CD4-positive, alpha-beta T cell treated with Interleukin-4 for 4 hours (primary cell): ENCODE measurements around the gene AMBP.

Experiments used
- DNase-seq: peaks from one replicate; pipeline ENCODE4 v3.0.0-alpha.2; 2020

The AMBP gene

DNA sequence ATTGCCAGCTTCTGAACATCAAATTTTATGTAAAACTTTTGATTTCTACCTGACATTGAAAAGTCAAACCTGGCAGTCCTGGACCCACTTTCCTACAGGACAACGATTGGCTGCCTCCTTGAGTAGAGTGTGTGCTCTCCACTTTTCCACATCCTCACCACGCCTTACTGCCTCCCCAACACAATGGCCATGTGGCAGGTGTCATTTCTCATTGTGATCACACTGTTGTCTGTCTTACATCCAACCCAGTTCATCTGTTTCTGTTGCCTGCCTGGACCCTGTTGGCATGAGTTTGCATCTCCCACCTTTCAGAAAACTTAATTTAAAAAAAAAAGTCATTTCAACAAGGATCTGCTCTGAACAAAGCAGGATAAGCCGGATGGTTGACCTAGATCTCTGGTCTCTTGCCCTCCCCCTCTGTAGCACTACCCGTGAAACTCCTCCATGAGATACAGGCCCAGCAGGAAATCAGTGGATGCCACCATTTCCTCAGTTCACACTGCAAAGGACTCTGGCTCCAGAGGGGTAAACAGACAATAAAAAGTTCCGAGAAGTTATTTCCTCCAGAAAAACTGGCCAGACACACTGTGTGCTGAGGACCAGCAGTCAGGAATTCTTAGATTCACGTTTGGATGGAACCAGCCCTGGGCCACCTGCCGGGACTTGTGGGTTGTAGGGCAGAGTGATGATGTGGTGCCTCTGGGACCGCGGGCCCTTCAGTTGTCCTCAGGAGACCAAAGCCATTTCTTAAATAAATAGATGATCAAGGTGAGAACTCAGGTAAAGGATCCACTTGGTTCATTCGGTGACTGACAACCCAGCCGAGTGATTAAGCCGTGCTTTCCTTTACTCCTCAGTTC, 48.6 kb downstream of the AMBP start:
- DNase-seq: no peak

DNA sequence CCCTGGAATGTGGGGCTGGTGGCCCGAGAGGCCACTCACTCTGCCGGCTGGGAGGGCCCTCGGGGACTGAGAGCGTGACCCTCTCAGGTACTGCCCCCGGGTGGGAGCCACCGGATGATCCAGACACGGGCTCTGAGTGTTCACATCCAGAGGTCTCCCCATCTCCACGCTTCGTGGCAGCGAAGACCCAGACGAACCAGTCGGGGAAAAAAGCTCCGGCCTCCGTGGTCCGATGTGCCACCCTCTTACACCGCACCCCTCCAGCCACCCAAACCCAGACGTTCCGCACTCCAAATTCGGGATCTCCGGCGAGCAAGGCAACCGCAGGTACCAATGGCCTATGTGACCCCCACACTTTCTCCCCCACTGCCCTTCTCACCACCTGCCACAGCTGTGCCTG, 49.5 kb downstream of the AMBP start:
- no peak for DNase-seq

DNA sequence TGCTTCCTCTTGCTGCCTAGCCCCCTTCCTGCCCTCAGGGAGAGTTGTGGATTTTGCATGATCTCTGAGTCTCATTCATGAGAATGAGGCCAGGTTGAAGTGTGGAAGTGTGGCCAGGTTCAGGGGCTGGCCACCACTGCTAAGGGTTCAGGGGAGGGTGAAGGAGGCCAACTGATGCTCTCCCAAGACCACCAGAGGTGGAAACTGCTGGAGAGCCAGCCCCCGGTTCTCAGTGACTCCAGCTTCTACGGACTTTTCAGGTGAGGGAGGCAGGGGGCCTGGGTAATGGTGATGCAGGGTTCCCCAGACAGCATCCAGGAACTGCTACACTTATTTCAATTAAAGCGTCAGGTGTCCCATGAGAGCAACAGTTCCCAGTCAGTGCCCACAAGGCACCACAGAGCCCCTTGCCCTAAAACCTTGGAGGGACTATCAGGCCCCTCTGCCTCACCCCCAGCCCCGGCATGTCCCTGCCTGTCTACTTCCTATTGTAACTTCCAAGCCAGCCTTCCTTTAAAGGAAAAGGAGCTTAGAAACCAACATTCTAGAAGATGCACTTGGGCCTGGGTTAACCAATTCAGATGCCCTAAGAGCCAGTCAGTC, 50.1 kb downstream of the AMBP start:
- DNase-seq: no peak

DNA sequence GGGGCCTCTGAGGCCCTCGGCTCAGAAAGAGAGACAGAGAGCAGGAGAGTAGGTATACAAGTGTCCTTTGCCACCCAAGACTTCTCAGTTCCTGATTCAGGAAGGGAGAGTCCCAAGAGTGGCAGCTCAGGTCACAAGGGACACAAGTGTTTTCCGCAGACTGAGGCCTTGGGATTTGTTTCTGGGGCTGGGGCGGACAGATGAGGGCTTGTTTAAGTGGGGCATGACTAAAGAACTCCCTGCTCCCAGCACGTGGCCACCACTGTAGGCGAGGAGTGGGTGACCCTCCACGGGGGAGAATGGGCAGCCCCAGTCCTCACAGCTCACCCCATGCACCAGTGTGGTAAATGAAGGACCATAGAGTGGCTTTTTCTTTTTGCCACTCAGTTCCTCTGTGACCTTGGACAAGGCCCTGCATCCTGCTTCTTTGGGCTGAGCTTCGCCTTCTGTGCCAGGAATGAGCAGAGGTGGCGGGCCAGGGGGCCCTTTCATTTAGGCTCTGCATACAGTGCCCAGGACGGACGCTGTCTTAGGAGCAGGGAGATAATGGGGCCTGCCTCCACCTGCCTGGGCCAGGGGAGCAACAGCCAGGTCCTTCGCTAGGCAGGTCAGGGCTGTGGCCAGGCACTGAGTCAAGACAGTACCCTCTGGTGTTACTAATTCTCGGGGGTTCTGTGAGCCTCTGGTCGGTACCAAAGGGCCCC, 50.8 kb downstream of the AMBP start:
- no peak for DNase-seq

DNA sequence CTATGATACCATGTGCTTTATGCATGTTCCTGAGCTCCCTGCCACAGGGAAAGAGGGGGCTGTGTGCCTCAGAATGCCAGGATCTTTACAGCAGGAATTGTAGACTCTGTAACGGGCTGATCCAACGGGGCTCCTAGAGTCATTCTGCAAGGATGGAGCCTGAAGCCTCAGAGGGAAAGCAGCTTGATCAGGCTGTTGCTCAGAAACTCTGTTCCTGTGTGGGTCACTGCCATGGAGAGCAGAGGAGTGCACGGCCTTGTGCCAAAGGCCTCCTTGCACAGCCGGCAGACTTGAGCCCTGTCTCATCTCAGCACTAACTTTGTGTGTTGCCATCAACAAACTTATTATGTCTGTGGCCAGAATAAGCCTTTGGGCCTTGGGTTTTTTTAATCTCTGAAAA, 51.8 kb downstream of the AMBP start:
- DNase-seq: no peak

DNA sequence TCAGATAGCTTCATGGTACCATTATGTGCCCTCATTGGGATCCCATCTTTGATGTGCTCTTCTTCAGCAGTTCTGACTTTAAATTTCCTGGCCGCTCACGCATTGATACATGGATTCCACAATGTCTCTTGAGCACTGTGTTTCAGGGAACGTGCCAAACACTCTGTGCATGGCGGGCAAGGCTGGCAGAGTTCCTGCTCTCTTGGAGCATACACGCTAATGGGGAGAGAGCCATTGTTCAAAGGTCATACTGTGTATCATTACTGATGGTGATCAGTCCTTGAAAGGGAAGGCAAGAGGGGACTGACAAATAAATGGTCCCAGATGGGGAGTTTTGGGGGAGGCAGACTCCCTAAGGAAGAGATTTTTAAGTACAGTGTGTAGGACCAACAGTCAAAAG, 52.3 kb downstream of the AMBP start:
- no peak for DNase-seq

DNA sequence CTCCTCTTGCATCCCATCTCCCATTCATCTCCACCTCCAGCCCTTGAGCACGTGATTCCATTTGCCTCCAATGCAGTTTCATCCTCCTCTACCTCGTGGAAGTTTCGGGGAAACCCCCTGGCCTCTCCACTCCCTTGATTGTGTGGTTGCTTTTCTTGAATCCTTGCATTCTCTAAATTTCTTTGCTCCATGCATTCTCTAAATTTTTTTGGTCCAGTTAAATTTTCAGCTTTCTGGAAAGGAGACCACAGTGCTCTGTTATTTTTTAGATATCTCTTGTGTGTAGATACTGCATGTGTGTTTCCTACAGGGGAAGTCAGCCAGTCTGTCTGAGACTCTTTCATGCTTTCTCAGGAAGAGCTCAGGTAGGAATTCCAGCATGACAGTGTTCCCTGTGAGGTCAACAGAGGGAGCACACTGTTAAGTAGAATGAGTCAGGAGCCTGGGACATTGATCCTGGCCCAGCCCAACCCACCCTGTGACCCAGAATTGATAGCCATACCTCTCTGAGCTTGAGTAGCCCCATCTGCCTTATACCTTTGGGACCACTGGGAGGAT, 52.8 kb downstream of the AMBP start:
- DNase-seq: no peak

DNA sequence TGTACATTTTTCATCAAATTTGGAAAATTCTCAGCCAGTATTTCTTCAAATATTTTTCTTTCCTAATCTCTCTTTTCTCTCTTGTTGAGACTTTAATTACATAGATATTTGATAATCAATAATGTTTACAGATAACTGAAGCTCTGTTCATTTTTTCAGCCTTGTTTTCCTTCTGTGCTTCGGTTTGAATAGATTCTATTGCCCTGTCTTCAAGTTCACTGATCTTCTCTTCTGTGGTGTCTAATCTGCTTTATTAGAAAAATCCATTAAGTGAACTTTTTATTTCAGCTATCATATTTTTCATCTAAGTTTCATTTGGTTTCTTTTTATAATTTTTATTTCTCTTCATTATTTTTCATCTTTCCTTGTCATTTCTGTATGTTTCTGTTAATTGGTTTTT, 54.1 kb downstream of the AMBP start:
- no peak for DNase-seq

DNA sequence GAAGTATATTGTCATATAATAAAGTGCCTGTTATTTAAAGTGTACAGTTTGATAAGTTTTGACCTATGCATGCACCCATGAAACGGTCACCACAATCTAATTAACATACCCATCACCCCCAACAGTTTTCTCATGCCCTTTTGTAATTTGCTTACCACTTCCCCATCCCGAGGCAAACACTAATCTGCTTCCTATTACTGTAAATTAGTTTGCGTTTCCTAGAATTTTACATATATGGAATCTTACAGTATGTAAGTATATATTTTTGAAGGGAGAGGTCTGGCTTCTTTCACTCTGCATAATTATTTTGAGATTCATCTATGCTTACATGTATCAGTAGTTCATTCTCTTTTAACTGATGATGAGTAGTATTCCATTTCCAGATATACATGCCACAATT, 56.5 kb downstream of the AMBP start:
- DNase-seq: no peak

DNA sequence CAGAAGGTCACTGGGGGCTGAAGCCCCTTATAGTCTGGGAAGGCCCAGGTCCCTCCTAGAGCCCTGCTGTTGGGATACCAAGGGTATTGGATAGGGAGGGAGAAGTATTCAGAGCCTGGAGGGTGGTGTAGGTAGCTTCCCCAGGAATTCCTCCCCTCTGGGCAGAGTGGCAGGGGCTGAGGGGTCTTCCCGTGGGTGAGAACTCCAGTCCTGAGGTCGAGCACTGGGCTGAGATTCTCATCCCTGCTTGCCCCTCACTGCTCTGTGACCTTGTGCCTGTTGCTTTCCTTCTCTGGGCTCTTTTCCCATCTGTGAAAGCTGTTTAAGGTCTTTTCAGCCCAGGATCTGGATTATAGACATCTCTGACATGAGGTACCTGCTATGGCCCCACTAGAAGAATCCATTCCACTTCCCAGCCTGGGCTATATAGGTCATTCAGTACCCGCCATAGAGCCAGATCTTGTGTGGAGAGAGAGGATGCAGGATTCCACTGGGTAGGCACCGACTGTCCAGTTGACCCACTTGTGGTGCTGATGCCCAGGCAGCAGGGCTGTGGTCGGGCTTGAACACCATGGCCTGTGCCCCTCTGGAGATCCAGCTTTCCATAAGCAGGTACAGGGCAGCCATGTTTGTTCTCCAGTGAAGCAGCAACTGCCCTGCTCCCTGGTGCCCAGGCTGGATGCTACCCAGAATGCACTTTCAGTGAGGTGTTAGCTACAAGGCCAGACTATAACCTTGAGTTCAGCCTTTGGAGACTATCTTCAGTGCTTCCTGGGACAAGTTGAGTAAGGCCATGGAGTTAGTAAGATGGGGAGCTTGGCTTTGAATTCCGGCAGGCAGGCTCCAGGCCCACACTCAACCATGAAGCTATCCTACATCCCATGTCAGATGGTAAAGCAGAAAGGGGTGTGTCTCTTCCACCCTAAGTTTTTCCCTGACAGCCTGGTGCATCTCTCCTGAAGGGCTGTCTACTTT, 60.1 kb downstream of the AMBP start:
- DNase-seq: no peak

DNA sequence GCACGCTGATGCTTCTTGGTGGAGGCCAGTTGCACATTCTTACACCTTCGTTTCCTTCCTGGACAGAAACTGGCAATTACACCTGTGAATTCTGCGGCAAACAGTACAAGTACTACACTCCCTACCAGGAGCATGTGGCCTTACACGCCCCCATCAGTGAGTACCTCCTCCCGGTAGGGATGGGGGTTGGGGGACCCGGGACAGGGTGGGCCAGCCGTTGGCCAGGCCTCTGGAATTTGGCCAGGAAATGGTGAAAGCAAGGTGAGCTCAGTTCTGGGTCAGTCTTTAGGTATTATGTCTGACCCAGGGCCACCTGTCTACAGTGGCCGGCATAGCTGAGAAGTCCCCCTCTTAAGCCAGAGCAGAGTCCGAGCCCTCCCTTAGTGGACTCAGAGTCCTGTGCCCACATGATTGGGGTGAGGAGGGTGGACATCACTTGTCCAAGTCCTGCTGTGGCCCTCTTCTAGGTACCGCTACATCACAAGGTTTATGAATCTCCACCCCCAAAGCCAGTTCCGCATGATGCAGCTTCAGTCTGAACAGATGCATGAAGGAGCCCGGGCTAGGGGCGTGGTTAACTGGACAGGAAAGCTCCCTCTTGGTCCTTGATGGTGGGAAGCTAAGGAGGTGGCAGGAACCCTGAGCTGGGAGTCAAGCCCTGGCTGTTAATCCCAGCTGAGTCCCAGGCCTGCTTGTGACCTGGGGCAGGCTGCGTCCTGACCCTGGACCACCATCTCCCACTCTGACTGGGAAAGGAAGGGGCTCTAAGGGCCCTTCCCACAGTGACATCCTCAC, 61.3 kb downstream of the AMBP start:
- DNase-seq: no peak

DNA sequence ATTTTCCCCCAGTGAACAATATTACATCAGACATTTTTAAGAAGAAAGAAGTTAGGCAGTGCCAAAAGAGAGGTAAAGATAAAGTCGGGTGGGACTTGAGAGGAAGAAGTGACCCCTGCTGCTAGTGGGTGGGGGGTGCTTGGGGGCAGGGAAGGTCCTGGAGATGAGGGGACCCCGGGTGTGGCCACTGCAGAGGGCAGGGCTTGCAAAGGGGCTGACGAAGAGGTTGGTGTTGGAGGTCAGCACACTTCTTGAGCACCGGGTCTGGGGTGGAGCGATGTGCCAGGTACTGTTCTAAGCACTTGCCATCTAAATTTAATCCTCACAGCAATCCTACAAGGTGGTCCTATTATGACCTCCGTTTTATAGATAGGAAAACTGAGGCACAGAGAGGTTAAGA, 62.0 kb downstream of the AMBP start:
- no peak for DNase-seq

DNA sequence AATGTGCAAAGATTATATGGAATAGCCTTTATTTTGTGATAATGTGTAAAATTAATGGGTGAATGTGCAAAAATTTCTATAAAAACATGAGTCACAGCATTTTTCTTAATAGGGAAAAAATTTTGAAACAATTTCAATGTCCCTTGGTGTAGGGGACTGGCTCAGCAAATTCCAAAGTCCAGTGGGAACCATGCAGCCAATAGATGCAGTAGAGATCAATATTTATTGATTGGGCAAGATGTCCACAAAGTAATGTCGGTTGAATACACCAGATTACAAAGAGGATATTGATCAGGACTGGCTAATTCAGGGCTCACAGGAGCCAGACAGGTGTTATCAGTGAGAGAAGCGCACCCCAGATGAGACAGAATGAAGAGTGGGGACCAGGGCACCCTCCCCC, 62.5 kb downstream of the AMBP start:
- DNase-seq: no peak

DNA sequence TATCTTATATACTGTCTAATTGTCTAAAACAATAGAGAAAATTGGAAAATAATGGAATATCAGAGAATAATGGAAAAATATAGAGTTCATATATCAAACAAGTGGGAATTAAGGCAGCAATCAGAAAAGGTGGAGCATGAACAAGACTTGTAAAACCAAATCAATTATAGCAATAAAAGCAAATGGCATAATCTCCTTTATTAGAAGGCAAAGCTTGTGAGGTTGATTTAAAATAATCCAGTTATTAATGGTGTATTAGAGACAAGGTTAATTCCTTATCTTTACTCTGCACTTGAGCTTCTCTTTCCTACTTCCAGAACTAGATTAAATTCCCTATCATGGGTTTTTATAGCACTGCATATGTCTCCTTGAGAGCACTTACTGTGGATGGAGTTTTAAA, 64.1 kb downstream of the AMBP start:
- DNase-seq: no peak

DNA sequence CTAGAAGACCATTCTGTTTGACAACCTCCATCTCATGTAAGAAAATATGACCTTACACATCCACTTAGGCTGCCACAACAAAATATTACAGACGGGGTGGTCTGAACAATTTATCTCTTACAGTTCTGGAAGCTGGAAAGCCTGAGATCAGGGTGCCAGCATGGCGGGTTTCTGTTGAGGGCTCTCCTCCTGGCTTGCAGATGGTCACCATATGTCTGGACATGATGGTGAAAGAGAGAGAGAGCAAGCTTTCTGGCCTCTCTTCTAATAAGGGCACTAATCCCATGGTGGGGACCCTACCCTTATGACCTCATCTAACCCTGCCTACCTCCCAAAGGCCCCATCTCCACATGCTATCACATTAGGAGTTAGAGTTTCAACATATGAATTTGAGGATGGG, 66.0 kb downstream of the AMBP start:
- DNase-seq: no peak

DNA sequence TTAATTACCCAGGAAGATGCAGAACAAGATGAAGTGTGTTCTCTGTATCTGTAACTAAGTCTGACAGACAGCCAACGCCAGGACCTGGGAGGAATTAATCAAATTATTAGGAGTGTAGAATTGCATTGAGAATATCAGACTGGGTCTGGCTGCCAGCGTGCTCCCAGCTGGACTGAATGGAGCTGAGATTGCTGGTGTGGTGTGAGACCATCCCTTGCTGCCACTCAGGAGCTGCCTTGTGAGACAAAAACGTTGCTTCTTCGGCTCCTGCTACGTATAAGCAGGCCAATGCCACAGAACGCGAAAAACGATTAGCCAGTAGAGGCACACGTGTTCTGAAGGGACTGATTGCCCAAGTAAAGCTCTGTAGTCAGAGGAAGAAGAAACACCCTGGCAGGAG, 66.8 kb downstream of the AMBP start:
- no peak for DNase-seq
